ENCODE measurements around the gene TBC1D9. TPM values are rescaled to one million over a fixed set of nuclear protein-coding genes. Genes with fewer than 3 reads are reported as not detected.
A peak's percentile ranks its signal among the peaks of the same experiment; 100 is the strongest.

The TBC1D9 gene
- total and polyA plus RNA-seq, 11 donors = 4.6 to 26.5 (median 13.3) TPM

- Histone ChIP-seq H3K27ac (peak overlapping the region in 1 of 12 donors; percentile 14), H3K9me3 (peaks cover 0 to 5% (median 0%) of the 10 kb centered on the region in 12 donors), H3K27me3 (no peaks in the 10 kb centered on the region), H3K4me1 (peaks cover 0 to 47% (median 22%) of the 10 kb centered on the region in 12 donors), H3K36me3 (no peaks in the 10 kb centered on the region), H3K4me3 (no peak overlapping the region)
- no peak for TF ChIP-seq POLR2A (IDR thresholded peaks at IDR 0.05)
- TF ChIP-seq CTCF (IDR thresholded peaks at IDR 0.05) = peak in 5 of 12 donors; percentile 15 to 46 (median 29)
- peak in 3 of 4 donors; percentile 22 to 54 (median 52) for ATAC-seq
- no peak for DNase-seq
- intact Hi-C loops (cut with DNase I) = no loop called here
- 24 to 33% (median 28%) methylated on average over 4 of the region's 4 CpGs for WGBS, 4 donors
Observed at GRCh38 chr4:140743194-140743931, 12.8 kb downstream of the TBC1D9 start.

GRCh38 chr4:140742838-140743193 is 13.4 kb downstream of the TBC1D9 start:
- Histone ChIP-seq H3K27me3 (no peaks in the 10 kb centered on the region), H3K4me3 (no peak overlapping the region), H3K9me3 (no peaks in the 10 kb centered on the region), H3K27ac (peak overlapping the region in 1 of 12 donors; percentile 14), H3K36me3 (no peaks in the 10 kb centered on the region), H3K4me1 (peaks cover 0 to 52% (median 22%) of the 10 kb centered on the region in 12 donors)
- intact Hi-C loops (cut with DNase I) = no loop called here
- DNase-seq (no peak), ATAC-seq (no peak)
- TF ChIP-seq CTCF (IDR thresholded peaks at IDR 0.05) (no peak), POLR2A (IDR thresholded peaks at IDR 0.05) (no peak)
- WGBS, 4 donors = 69 to 83% (median 75%) methylated on average over 1 of the region's 1 CpG

GRCh38 chr4:140740906-140741670 is 15.1 kb downstream of the TBC1D9 start:
- no peak for TF ChIP-seq POLR2A (IDR thresholded peaks at IDR 0.05)
- TF ChIP-seq CTCF (IDR thresholded peaks at IDR 0.05) = no peak
- no peaks in the 10 kb centered on the region for H3K27me3 ChIP-seq
- H3K4me3 ChIP-seq = no peak overlapping the region
- no peak for DNase-seq
- peaks cover 4 to 66% (median 38%) of the 10 kb centered on the region in 12 donors for H3K4me1 ChIP-seq
- no peaks in the 10 kb centered on the region for H3K9me3 ChIP-seq
- no peak for ATAC-seq
- H3K27ac ChIP-seq = no peak overlapping the region
- 88 to 89% (median 88%) methylated on average over 3 of the region's 3 CpGs for WGBS, 4 donors
- intact Hi-C loops (cut with DNase I) = no loop called here
- no peaks in the 10 kb centered on the region for H3K36me3 ChIP-seq

- intact Hi-C loops (cut with DNase I) = no loop called here
- Histone ChIP-seq H3K36me3 (no peaks in the 10 kb centered on the region), H3K4me3 (no peak overlapping the region), H3K27me3 (no peaks in the 10 kb centered on the region), H3K9me3 (no peaks in the 10 kb centered on the region), H3K27ac (no peak overlapping the region), H3K4me1 (peaks cover 4 to 72% (median 43%) of the 10 kb centered on the region in 12 donors)
- DNase-seq = no peak
- TF ChIP-seq CTCF (IDR thresholded peaks at IDR 0.05) = no peak
- TF ChIP-seq POLR2A (IDR thresholded peaks at IDR 0.05) = no peak
- WGBS, 4 donors = 91 to 100% (median 97%) methylated on average over 1 of the region's 1 CpG
- ATAC-seq = no peak
Observed at GRCh38 chr4:140740422-140740821, 15.8 kb downstream of the TBC1D9 start.
